NCI-H187 treated with DMSO at 0.1 percent for 48 hours (cell line): Measurements from ENCODE around the gene MAD1L1.
"Not testable (repeated sequence)": the region's sequence is repeated elsewhere in the genome, so short reads cannot be mapped to it uniquely, and the experiment has no call there.

Experiments used
- DNase-seq: peaks from one replicate; lab custom pipeline; 2025; lab: John Stamatoyannopoulos, UW

The MAD1L1 gene

DNA sequence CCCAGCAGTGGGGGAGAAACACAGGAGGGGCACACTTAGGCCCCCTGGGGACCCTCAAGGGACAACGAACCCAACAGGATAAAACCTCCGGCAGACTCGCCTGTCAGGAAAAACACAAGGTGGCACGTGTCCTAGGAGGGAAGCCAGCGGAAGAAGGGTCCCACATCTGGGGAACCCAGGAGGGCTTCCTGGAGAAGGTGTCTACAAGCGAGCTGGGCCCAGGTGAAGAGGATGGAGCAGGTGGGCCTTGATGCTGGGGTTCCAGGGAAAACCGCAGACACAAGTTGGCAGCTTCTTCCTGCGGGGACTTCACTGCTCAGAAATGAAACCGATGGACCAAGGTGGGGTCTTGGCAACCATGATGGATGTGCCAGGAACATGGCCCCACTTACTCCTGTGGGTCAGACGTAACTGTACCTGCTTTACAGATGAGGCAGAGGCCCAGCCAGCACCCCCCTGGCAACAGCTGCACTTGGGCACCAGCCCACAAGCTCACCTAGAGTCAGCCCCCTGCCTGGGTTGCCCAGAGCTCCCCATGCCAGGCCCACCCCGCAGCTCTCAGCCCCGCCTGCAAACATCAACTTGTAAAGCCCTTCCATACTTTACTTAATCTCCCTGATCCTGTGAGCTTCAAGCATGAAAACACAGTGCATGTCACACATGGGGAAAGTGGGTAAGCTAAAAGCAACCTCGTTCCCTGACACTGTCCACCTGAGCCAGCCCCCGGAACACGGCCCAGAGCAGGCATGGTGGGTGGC is 337.7 kb downstream of the MAD1L1 start:
- DNase-seq = no peak

- no peak for DNase-seq
Observed at GRCh38 chr7:1894313-1894900, 338.3 kb downstream of the MAD1L1 start.

DNA sequence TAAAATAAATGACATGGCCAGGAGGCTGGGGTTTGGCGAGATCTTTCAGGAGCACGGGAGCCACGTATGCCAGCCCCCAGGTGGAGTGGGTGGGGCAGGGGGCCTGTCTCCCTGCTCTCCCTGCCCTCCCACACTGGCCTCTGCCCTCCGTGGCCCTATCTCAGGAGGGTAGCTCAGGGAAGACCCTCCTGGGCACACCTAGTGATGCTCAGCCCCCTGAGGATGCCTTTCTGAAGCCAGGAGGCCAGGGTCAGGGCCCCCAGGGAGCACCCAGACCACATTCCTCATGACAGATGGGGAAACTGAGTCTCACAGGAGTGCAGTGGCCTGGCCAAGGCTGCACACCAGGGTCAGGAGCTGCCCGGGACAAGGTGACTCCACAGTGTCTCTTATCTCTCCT is 339.3 kb downstream of the MAD1L1 start:
- DNase-seq = no peak

DNA sequence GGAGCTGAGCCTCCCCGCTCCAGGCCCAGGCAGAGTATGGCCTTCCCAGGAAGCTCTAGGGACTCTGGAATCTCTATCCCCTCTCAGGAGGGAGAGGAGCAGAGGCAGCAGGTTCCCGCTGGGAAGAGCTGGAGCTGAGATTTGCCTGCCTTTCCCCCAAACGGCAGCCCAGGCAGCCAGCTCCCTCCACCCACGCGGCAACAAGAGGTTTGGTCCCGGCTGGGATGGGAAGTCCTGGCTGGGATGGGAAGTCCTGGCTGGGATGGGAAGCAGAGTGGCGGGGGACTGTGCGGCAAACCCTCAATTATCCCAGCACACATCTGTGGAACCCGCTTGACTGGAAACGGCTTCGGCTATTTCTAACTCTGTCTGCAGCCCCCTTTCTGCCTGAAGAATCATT is 339.7 kb downstream of the MAD1L1 start:
- DNase-seq = no peak

DNA sequence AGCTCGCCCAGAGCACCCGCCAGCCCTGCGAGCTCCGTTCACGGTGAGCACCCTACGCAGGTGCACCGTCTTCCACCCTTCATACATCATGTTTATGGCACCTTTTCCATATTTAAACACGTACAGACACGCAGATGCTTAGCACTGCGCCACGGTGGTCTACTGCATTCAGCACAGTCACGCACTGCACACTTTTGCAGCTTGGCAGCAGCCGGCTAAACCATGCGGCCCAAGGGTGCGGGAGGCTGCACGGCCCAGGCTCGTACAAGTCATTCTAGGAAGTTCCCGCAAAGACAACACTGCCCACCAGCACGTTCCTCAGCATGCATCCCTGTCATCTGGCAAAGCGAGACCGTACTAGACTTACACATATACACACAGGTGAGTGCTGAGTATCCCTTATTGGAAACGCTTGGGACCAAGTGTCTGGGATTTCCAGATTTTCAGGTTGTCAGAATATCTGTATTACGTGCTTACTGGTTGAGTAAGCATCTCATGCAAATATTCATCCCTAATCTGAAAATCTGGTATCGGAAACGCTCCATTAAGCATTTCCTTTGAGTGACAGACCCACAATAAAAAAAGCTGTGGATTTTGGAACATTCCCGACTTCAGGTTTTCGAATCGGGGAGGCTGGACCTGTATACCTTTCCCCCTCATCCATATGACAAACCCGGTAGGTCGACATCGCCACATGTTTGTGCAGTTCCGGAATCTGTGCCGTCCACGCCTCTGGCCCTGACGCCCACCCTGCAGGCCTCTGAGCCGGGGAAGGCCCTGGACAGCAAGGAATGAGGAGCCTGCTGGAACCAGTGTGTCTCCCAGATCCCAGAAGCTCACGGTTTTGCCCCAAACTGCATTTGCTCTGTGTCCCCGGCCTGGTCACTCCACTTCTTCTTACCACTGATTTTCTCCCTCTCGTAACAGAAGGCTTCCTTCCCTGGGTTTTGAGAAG is 340.5 kb downstream of the MAD1L1 start:
- no peak for DNase-seq

- DNase-seq = no peak
Observed at GRCh38 chr7:1890289-1891235, 342.2 kb downstream of the MAD1L1 start.

DNA sequence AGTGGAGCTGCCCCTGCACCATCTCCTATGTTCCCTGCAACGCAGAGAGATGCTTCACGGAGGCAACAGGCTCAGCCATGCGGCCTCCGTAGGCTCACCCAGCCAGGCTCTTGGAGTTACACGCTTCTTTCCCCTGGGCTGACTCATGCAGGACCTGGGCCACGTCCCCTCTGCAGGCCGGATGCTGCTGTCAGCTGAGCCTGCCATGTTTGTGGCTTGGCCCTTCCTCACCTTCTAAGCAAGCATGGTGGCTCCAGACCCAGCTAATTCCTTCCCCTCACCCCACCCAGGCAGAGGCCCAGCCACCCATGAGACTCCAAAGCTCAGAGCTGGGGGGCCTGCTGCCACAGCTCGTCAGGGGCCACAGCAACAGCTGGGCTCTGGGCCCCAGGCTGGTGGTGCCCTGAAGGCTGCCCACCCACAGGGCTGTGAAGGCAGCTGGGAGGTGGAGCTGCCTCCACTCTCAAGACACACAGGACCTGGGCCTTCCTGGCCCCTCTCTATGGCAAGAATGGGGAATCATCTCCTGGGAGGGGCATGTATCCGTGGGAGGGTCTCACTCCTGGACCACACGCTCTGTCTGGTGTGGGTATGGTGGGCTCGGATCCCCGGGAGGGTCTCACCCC is 343.1 kb downstream of the MAD1L1 start:
- no peak for DNase-seq

GRCh38 chr7:1889091-1889490 is 343.7 kb downstream of the MAD1L1 start:
- no peak for DNase-seq

DNA sequence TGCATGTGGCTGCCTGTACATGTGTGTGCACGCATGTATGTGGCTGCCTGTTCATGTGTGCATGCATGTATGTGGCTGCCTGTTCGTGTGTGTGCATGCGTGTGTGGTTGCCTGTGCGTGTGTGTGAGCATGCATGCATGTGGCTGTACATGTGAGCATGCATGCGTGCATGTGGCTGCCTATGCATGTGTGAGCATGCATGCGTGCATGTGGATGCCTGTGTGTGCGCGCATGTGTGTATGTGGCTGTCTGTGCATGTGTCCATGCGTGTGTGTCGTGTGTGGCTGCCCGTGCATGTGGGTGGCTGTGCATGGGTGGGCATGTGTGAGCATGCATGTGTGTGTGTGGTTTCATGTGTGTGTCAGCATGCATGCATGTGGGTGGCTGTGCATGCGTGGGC is 344.3 kb downstream of the MAD1L1 start:
- DNase-seq = no peak

DNA sequence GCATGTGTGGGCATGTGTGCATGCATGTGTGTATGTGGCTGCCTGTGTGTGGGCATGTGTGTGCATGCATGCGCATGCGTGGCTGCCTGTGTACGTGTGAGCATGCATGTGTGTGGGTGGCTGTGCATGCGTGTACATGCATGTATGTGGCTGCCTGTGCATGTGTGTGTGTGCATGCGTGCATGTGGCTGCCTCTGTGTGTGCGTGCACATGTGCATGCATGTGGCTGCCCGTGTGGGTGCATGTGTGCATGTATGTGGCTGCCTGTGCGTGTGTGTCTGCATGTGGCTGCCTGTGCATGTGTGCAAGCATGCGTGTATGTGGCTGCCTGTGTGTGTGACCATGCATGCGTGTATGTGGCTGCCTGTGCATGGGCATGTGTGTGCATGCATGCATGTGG is 345.5 kb downstream of the MAD1L1 start:
- no peak for DNase-seq

DNA sequence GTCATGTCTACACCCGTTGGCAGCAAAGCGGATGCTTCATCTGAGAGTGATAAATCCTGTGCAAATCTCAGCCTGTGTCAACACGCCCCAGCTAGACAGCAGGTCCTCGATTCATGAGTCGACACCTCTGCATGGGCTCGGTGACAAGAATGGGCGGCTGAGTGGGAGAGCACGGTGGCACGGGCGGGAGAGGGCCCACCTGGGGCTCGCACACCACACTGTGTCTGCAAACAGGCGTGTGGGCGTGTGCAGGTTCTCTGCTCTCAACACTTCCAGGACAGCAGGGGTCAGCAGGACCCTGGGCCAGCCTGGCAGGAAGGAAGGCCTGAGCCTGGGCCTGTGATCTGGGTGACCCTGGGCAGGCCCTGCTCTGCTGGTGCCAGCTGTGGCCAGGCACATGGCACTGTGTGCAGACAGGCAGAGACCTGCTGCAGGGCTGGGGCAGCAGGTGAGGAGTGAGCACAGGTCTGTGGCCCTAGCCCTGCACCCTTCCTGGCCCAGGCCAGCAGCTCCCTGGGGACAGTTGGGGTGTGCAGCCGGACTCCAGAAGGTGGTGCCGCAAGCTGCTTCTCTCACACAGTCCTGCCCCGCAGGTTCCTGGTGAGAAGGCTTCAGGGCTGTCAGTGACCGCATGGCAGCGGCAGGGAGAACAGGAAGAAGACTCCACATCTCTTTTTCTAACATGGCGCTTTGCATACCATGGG is 346.2 kb downstream of the MAD1L1 start:
- no peak for DNase-seq

- no peak for DNase-seq
Observed at GRCh38 chr7:1885465-1886226, 347.1 kb downstream of the MAD1L1 start.

DNA sequence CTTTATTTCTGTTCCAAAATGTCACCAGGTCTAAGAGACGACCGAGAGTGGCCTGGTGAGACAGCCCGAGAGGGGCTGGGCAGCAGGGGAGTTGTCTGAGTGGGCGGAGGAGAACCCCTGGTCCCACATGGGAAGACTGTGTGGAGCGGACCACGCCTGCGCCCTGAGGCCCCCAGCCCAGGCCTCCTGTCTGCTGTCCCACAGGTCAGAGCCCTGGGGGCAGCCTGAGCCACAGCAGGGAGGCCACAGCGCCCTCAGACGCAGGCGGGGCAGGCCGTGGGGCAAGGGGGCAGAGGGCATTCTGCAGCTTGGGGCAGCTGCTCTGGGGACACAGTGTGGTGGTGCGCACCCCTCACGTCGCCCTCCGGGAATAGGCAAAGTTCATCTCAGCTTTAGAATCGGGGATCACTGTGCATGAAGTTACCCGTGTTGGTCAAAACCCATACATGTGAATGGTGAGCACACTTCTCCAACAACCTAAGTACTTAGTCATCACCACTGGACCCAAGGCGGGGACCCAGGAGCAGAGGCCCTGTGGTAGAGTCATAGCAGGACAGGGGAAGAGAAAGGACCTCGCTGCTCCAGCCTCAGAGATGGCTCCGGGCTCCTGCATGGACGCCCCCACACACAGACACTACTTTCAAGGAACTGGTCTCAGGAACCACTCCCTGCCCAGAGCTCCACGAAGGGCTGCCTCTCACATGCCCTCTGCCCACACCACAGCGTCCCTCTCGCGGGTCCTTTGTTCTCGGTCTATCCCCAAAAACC is 348.0 kb downstream of the MAD1L1 start:
- DNase-seq = no peak

DNA sequence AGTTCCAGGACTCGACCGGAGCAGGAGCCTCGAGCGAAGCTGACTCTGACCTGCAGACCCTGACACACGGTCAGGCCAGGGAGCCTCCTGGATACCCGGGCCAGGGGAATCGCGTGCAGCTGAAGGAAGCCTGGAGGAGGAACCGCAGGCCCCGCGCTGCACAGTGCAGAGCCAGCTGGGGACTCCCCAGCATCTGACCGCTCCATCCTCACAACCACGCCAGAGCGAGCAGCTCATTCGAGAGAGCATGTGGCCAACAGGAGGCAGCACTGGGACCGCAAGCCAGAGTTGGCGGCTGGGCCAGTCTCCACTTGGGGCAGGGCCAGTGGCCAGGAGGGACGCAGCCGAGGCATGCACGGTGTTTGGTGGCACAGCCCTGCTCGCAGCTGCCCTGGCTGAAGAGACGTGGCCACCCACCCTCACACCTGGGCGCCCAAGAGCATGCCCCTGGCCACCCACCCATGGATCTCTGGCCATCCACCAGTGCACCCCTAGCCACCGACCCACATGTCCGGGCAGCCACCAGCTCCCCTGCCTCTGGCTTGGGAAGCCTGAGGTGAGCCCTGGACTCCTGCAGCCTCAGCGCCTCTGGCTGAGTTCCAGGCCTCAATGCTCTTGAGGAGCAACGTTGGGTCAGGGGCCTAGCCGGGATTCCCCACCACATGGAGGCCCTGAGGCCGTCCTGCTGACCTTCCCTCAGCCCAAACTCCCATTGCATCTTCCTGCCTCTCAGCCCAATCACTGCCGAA is 348.7 kb downstream of the MAD1L1 start:
- DNase-seq = no peak

DNA sequence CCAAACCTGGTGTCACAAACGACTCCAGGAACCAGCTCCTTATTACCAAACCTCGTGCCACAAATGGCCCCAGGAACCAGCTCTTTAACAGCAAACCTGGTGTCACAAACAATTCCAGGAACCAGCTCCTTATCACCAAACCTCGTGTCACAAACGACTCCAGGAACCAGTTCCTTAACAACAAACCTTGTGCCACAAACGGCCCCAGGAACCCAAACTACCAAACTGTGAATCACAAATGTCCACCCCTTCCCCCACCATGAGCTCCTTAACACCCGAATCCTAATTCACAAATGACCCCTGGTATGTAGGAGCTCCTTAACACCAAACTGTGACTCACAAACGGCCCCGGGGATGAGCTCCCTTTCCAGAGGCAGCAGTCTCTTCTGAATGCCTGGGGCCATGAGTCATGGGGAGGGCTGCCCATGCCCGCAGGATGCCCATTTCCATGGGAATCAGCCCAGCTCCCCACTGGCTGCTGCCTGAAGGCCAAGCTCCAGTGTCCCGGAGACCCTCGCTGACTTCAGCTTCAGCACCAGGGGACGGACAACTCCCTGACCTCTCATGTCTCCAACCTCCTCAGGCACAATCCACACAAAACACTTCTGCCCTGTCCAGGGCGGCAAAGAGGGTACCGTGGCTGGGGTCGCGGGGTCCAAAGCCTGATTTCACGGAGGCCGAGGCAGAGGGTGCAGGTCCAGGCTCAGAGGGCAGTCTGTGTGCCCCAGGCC is 349.5 kb downstream of the MAD1L1 start:
- no peak for DNase-seq

DNA sequence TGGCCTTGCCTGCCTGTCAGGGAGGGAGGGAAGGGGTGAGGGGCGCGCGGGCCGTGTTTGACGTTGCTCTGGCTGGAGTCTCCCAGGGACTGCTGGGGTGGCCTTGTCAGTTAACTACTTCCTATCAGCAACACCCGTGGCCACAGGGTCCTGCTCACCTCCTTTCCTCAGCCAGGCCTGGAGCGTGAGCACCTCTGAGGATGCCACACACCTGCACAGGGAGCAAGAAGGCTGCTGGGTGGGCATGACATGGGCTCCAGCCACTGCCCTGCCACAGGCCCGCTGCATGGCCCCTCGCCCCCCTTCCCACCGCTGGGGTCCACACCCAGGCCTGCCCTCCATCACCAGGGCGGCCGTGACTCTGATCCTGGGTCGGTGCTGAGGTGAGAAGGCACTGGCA is 350.3 kb downstream of the MAD1L1 start:
- no peak for DNase-seq

DNA sequence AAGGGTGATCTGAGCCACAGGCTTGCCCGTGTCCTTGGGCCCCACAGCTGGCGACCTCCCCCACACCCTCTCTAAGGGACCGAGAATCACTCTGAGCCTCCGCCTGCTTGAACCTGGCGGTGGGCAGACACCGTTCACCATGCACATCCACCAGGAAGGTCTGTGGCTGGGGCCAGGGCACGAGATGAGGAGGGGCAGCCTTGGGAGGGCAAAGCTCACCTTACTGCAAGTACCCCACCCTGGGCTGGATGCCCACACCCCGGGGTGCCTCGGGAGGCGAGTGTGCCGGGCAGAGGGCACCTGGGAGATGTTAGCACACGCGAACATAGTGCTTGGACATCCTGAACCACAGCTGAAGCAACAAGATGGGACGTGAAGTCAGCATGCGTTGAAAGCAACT is 350.8 kb downstream of the MAD1L1 start:
- no peak for DNase-seq

DNA sequence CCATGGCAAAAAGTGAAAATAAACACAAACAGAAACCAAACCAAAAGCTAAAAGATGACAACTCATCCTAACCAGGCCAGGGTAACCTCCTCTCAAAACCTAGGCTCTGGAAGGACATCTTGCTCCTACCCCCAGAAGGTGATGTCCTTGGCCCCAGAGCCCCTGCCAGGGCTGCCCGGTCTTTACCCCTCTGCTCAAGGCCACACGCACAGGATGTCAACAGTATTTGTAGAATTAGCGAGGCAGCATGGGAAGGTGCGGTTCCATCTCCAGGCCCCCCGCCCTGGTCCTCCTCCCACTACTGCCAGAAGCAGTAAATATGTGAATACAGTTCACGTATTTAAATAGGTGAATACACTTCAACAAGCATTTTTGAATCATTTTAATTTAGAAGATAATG is 356.1 kb downstream of the MAD1L1 start:
- not testable (repeated sequence) for DNase-seq
